Epidermal melanocyte (primary cell): ENCODE measurements around the gene MPPED1.

Experiments
- DNase-seq: peaks from one replicate; pipeline ENCODE4 v3.0.0; 2011; ENCODE audit warnings: low spot score; ENCODE audit not compliant: insufficient read length

MPPED1 gene

DNA sequence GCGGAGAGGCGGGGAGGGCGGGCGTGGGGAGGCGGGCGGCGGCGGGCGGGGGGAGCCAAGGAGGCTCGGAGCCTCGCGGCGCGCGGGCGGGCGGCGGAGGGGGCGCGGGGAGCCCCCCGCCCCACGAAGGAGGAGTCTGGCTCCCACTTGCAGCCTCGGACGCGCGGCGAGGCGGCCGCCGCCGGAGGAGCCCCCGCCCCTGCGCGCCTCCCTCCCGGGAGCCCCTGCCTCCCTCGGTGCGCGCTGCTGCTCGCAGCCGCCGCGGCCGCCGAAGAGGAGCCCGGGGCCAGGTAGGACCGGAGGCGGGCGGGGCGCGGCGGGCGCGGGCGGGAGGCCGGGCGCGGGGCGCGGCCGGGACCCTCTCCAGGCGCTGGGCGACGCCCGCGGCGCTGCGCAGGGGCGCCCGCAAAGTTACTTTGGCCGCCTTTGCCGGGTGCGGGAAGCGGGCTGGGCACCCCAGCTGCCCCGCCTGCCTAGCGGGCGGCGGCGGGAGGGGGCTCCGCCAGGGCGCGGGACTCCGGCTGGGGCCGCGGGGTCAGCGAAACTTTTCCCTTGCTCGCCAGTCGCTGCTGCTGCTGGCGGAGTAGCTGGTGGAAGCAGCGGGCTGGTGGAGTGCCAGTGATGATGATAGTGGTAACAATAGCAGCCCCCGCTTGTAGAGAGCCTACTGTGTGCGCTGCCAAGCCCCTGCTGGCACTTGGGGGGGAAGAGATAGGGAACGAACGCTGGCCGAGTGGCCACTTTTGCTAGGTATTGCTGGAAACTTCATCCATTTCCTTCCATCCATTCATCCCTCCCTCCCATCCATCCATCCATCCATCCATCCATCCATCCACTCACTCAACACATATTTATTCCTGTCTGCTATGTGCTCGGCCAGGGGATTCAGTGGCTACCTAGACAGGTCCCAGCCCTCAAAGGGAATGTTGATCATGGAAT, at the start of gene MPPED1:
Gene MPPED1, plus strand, starts transcription at position 146 of the 939 bp plus-strand sequence. CDS start 12,972 bp downstream, outside the sequence.
- no peak for DNase-seq

DNA sequence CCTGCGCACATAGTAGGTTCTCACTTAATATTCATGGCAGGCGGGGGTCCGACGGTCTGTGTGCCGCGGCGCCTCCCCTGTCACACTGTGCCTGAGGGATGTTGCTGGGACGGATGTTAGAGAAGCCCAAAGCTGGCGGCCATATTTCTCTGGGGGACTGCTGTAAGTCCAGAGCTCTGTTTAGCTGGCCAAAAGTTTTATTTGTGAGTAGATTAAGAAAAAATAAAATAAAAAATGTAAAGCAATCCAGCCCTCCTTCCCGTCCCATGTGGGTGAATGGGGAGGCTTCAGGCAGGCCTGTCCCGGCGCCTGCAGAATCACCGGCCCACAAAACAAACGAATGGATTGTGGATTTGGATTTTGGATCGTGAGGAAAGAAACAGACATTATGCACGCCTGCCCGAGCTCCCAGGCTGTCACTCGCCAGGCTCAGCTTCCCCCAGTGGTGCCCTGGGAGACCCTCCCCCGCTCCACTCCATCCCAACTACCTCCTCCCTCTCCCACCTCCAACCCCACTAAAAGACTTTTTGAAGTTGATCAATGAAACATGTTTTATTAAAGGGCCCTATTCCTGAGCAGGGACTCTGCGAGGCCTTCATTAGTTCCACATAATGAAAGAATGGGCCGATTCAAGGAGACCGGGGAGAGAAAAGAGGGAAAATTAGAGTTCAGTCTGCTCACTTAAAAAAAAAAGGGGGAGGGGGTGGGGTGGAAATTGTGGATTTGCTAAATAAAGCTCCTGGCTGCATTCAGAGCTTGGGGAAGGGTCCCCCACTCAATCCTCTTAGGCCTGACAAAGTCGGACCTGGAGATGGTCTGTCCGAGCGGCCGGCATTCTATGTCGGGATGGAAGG, 48.3 kb upstream of the MPPED1 start:
- no peak for DNase-seq

DNA sequence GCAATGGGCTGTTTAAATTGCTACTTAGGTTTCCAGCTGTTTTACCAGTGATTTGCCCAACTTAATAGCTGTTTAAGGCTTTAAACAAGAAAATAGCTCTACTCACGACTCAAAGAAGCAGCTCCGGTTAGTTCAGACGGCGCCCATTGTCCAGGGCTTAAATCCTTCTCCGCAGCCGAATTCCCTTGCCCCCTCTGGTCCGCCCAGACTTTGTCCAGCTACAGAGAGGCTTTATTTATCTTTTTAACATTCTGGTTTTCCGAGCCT, 47.7 kb upstream of the MPPED1 start:
- no peak for DNase-seq

- no peak for DNase-seq
Observed at GRCh38 chr22:43365715-43366440, 45.9 kb upstream of the MPPED1 start.

DNA sequence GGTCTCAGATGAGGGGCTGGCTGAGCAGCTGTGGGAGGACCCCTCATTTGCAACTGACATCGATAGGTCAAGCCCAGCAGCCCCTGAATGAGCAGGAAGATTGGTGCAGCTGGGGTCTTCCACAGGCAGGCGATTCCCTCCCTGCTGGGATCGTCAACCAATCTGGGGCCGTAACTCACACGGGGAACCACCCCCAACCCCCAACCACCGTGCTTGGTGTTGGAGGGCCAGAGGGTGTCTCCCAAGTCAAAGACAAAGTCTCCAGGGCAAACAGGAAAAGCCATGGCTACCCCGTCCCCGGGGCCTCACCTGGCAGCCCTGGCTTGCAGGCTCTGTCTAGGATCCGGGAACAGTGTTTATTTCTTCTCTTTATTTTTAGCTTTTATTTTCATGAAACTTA, 41.8 kb upstream of the MPPED1 start:
- DNase-seq, result no peak

GRCh38 chr22:43375951-43376455, 35.8 kb upstream of the MPPED1 start:
- no peak for DNase-seq

GRCh38 chr22:43376765-43377547, 34.9 kb upstream of the MPPED1 start:
- DNase-seq, result no peak

DNA sequence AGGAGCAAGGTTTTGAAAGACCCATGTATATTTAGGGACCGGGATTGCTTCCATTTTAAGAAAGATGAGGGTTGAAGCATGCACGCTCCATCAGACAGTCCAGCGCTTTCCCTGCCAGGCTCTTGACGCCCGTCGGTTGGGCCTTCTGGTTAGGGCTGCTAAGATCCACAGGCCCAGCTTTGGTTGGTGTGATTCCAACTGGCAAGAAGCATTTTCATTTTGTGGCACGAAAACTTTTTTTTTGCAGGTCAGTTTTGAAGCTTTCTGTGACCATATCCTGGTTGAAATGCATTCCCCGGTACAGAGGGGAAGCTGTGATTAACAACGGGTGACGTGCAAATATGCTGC, 34.3 kb upstream of the MPPED1 start:
- DNase-seq, result no peak

GRCh38 chr22:43377896-43378704, 33.7 kb upstream of the MPPED1 start:
- no peak for DNase-seq

DNA sequence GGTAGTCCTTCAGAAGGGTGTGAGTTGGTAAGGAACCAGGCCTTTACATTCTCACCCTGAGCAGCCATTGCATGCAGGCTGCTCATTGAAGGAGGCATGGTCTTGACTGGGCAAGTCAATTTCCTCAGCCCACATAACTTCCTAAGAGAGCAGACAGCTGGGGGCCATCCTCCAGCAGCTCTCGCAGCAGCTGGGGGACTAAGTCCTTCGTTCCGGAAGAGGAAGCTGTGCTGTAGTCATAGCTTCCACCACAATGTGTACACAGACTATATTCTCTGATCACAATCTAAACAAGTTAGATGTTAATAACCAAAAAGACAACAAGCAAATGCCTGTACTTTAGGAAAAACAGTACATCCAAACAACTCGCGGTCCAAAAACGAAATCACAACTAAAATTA, 30.1 kb upstream of the MPPED1 start:
- no peak for DNase-seq

- DNase-seq, result no peak
Observed at GRCh38 chr22:43384863-43385262, 27.0 kb upstream of the MPPED1 start.

GRCh38 chr22:43385770-43386641, 25.8 kb upstream of the MPPED1 start:
- peak; percentile 84 for DNase-seq

GRCh38 chr22:43387815-43388214, 24.0 kb upstream of the MPPED1 start:
- DNase-seq, result no peak

DNA sequence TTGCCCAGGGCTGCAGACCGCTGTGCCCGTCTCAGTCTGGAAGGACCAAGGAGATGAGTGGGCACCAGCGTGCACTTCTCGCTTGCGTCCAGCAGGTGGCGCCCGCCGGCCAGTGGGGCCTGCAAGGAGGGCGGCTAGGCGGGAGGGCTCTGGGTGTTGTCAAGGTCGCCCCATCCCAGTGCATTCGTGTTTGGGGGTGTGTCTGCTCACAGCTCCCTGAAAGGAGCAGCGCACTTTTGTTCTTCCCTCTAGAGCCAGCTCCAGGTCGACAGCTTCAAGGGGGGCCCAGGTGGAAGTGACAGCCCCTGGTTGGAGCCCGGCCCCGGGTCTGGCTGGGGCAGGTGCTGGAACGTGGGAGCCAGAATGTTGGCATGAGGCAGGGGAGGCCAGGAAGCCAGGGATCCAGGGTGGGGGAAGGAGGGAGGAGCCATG, 23.4 kb upstream of the MPPED1 start:
- DNase-seq, result peak; percentile 62

DNA sequence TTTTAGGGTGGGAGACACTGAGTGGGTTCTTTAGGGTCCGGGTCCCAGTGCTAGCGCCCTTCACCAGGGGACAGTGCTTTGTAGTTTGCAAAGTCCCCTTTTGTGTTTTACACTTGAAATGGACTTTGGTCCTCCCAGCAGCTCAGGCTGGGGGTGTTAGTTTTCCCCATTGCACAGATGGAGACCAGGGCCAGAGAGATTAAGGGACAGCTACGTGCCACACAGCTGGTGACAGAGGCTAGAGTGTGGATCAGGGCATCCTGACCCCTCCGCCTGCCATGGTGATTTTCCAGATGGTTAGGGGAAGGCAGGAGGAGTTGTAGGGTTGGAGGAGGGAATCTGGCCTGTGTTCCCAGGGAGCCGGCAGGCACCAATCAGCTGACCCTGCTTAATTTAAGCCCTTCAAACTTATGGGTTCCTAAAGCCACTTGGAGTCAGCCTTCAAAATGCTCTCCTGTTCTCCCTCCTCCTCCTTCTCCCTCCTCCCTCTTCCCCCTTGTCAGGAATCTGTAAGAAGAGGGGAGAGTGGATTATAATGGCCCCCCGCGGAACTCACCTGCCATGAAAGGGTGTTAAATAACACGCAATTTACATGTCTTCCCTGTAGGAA, 22.5 kb upstream of the MPPED1 start:
- no peak for DNase-seq

DNA sequence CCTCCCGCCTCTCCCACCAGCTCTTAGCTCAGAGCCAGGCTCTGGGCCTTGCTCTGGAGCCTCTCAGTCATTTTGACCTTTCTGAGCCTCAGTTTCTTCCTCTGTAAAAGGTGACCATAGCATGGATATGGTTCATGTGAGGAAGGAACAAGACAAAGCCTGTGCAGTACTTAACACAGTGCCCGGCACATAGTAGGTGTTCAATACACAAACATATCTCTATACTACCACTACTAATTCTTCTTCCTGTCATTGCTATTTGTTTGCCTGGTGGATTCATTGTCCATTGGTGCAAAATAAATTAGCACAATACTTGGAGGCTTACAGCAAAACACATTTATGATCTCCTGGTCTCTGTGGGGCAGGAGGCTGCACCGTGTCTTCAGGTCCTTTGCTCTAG, 21.6 kb upstream of the MPPED1 start:
- no peak for DNase-seq

GRCh38 chr22:43390872-43391271, 20.9 kb upstream of the MPPED1 start:
- DNase-seq, result no peak

- DNase-seq, result no peak
Observed at GRCh38 chr22:43391306-43391705, 20.5 kb upstream of the MPPED1 start.
